Loucy (cell line): ENCODE data around the gene ADAMTSL4.

ENCODE experiments used
- H2AFZ ChIP-seq: fragments of 200-600 bp; sonication (generic); 2 replicates; pipeline ENCODE4 v1.6.0; 2016; ENCODE audit warnings: antibody characterized with exemption, mild to moderate bottlenecking, low read length, moderate library complexity
- H3F3A ChIP-seq: fragments of 200-600 bp; 2 replicates; pipeline ENCODE4 v1.6.0; 2016; ENCODE audit warnings: antibody characterized with exemption, low read depth, mild to moderate bottlenecking
- H3K27me3 ChIP-seq: fragments of 200-600 bp; sonication (generic); 2 replicates; pipeline ENCODE4 v1.6.1; 2014; ENCODE audit warnings: low read length, mild to moderate bottlenecking; ENCODE audit not compliant: insufficient read depth, poor library complexity, severe bottlenecking
- H3K36me3 ChIP-seq: fragments of 200-600 bp; sonication (generic); 2 replicates; pipeline ENCODE4 v1.6.1; 2016; ENCODE audit warnings: low read length; ENCODE audit not compliant: insufficient read depth
- H3K4me1 ChIP-seq: fragments of 200-600 bp; sonication (generic); 2 replicates; pipeline ENCODE4 v1.5.1; 2014; ENCODE audit warnings: low read length, mild to moderate bottlenecking; ENCODE audit not compliant: insufficient read depth, poor library complexity, severe bottlenecking
- H3K4me2 ChIP-seq: fragments of 200-600 bp; sonication (generic); 2 replicates; pipeline ENCODE4 v1.6.0; 2014; ENCODE audit warnings: antibody characterized with exemption, low read length, low read depth, mild to moderate bottlenecking; ENCODE audit not compliant: poor library complexity, severe bottlenecking
- H3K4me3 ChIP-seq: fragments of 200-600 bp; sonication (generic); 2 replicates; pipeline ENCODE4 v1.5.1; 2014; ENCODE audit warnings: low read length, mild to moderate bottlenecking, mixed read lengths; ENCODE audit not compliant: poor library complexity, severe bottlenecking
- H3K79me2 ChIP-seq: fragments of 200-600 bp; sonication (generic); 2 replicates; pipeline ENCODE4 v1.6.1; 2014; ENCODE audit warnings: low read length; ENCODE audit not compliant: insufficient read depth
- H3K9ac ChIP-seq: fragments of 200-600 bp; sonication (generic); 2 replicates; pipeline ENCODE4 v1.6.0; 2014; ENCODE audit warnings: mild to moderate bottlenecking, low read depth, low read length, moderate library complexity; ENCODE audit not compliant: poor library complexity, severe bottlenecking
- H3K9me2 ChIP-seq: fragments of 200-600 bp; sonication (generic); replicated peaks from 2 replicates; pipeline ENCODE4 v1.6.1; 2016; ENCODE audit warnings: low read depth, low read length, mixed read lengths
- H3K9me3 ChIP-seq: fragments of 200-600 bp; sonication (generic); 2 replicates; pipeline ENCODE4 v1.6.1; 2014; ENCODE audit warnings: mild to moderate bottlenecking, antibody characterized with exemption, low read length, low read depth; ENCODE audit not compliant: insufficient read depth
- H4K20me1 ChIP-seq: fragments of 200-600 bp; sonication (generic); 2 replicates; pipeline ENCODE4 v1.6.0; 2014; ENCODE audit warnings: antibody characterized with exemption, low read length, mild to moderate bottlenecking; ENCODE audit not compliant: insufficient read depth, poor library complexity, severe bottlenecking
- EZH2phosphoT487 ChIP-seq: fragments of 200-600 bp; IDR thresholded peaks from 2 replicates; pipeline ENCODE4 v1.6.1; 2018; ENCODE audit warnings: antibody characterized with exemption, mild to moderate bottlenecking, moderate library complexity, borderline replicate concordance
- TF ChIP-seq, protein P1 (sequence below): fragments of 200-600 bp; sonication (generic); conservative IDR thresholded peaks from 2 replicates; pipeline ENCODE4 v1.5.1; 2014; ENCODE audit warnings: mild to moderate bottlenecking, antibody characterized with exemption, low read length

Gene ADAMTSL4

DNA sequence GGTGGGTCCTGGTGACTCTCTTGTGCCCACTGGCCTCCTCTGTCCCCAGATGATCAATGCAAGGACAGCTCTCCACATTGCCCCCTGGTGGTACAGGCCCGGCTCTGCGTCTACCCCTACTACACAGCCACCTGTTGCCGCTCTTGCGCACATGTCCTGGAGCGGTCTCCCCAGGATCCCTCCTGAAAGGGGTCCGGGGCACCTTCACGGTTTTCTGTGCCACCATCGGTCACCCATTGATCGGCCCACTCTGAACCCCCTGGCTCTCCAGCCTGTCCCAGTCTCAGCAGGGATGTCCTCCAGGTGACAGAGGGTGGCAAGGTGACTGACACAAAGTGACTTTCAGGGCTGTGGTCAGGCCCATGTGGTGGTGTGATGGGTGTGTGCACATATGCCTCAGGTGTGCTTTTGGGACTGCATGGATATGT lies 10.8 kb downstream of the ADAMTSL4 start:
- Histone ChIP-seq H3K4me3 (no peak overlapping the region), H3K9me3 (no peaks in the 10 kb centered on the region), H3K4me2 (no peak overlapping the region), H3K36me3 (no peaks in the 10 kb centered on the region), H4K20me1 (peaks cover 3% of the 10 kb centered on the region), H3K9me2 (no peaks in the 10 kb centered on the region), H3K27me3 (no peaks in the 10 kb centered on the region), H3F3A (no peaks in the 10 kb centered on the region), H3K79me2 (peaks cover 13% of the 10 kb centered on the region; the same call in 1 of the 2 replicates), H2AFZ (no peak overlapping the region), H3K9ac (no peak overlapping the region), H3K4me1 (peaks cover 26% of the 10 kb centered on the region)
- no peak for TF ChIP-seq EZH2phosphoT487
- TF ChIP-seq, protein P1, sequence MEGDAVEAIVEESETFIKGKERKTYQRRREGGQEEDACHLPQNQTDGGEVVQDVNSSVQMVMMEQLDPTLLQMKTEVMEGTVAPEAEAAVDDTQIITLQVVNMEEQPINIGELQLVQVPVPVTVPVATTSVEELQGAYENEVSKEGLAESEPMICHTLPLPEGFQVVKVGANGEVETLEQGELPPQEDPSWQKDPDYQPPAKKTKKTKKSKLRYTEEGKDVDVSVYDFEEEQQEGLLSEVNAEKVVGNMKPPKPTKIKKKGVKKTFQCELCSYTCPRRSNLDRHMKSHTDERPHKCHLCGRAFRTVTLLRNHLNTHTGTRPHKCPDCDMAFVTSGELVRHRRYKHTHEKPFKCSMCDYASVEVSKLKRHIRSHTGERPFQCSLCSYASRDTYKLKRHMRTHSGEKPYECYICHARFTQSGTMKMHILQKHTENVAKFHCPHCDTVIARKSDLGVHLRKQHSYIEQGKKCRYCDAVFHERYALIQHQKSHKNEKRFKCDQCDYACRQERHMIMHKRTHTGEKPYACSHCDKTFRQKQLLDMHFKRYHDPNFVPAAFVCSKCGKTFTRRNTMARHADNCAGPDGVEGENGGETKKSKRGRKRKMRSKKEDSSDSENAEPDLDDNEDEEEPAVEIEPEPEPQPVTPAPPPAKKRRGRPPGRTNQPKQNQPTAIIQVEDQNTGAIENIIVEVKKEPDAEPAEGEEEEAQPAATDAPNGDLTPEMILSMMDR: peak; percentile 94

DNA sequence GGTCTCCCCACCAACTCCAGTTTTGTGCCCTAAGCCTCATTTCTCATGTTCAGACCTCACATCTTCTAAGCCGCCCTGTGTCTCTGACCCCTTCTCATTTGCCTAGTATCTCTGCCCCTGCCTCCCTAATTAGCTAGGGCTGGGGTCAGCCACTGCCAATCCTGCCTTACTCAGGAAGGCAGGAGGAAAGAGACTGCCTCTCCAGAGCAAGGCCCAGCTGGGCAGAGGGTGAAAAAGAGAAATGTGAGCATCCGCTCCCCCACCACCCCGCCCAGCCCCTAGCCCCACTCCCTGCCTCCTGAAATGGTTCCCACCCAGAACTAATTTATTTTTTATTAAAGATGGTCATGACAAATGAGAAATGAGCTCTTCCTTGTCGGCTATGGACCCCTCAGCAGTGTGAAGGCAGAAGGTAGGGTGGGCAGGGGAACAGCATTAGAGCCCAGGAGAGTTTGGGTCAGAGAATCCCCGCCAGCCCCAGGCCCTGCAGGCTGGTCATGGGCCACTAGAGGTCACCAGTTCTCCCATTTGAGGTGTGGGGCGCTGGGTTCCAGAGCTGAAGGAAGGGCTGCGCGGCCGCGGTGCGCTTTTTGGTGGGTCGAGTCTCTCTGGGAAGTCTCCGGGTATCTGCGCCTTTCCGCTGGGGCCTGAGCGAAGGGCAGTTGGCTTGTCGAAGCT lies 11.5 kb downstream of the ADAMTSL4 start:
- Histone ChIP-seq H3K36me3 (no peaks in the 10 kb centered on the region), H2AFZ (peak overlapping the region; percentile 89), H3K4me2 (peak overlapping the region; percentile 90), H3K9me3 (no peaks in the 10 kb centered on the region), H3K4me1 (peaks cover 26% of the 10 kb centered on the region), H3K27me3 (no peaks in the 10 kb centered on the region), H3K79me2 (peaks cover 14% of the 10 kb centered on the region; the same call in 1 of the 2 replicates), H3K4me3 (peak overlapping the region; percentile 80), H3F3A (no peaks in the 10 kb centered on the region), H4K20me1 (peaks cover 3% of the 10 kb centered on the region), H3K9me2 (no peaks in the 10 kb centered on the region), H3K9ac (peak overlapping the region; percentile 75)
- TF ChIP-seq EZH2phosphoT487: no peak
- TF ChIP-seq, protein P1: peak; percentile 81

DNA sequence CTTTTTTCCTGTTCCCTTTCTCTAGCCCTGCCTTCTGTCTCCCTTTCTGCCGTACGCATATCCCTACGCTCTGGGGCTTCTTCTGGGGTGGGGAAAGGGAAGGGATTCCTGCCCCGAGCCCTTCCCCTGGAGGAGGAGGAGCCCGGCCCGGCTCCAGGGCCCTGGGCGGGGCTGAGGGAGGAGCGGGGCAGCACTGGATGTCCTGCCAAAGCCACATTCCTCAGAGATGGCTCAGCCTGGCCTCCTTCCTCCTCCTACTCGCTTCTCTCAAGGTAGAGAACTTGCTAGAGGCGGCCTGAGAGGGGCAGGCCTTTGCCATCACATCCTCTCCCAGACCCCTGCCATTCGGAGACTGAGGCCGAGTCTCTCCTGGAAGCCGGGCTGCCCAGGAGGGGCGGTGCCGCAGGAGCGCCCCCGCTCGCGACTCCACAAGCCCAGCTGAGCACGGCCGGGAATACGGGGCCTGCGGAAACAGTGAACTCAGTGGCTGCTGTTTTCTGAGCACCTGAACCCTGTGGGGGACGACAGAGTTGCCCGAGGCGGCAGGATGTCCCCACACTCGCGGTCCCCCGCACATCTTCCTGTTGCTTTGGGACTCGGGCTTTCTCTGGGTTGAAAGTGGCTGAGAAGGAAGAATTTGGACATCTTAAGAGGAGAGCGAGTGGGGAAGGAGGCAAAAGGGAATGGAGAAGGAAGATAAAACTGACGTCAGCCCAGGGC lies 12.2 kb downstream of the ADAMTSL4 start:
- H4K20me1 ChIP-seq: peaks cover 3% of the 10 kb centered on the region
- peak overlapping the region; percentile 89 for H2AFZ ChIP-seq
- TF ChIP-seq, protein P1: 0 out of 2 replicates have a peak, but pooled peaks have one; percentile 8
- TF ChIP-seq EZH2phosphoT487: no peak
- no peaks in the 10 kb centered on the region for H3K27me3 ChIP-seq
- no peaks in the 10 kb centered on the region for H3K9me2 ChIP-seq
- H3K36me3 ChIP-seq: no peaks in the 10 kb centered on the region
- H3K9me3 ChIP-seq: no peaks in the 10 kb centered on the region
- peak overlapping the region; percentile 90 for H3K4me2 ChIP-seq
- H3K79me2 ChIP-seq: peaks cover 20% of the 10 kb centered on the region; the same call in 1 of the 2 replicates
- peak overlapping the region; percentile 80 for H3K4me3 ChIP-seq
- H3K4me1 ChIP-seq: peaks cover 26% of the 10 kb centered on the region
- peak overlapping the region; percentile 75 for H3K9ac ChIP-seq
- no peaks in the 10 kb centered on the region for H3F3A ChIP-seq
